Pancreas (tissue), 10 donors: ENCODE measurements around the gene ATPAF1. TPM values are rescaled to one million over a fixed set of nuclear protein-coding genes. Genes with fewer than 3 reads are reported as not detected.
A peak's percentile ranks its signal among the peaks of the same experiment; 100 is the strongest.

ENCODE experiments used
- ATAC-seq, 4 donors: fragments of 200-7000 bp; cut with Tn5 transposase; one replicate each; pipeline versions ENCODE4 v1.8.0 to v1.9.1; 2020; ENCODE audit warnings: mild to moderate bottlenecking in 4 of 4, moderate library complexity in 4 of 4
- DNase-seq, 6 donors: peaks; one replicate each; pipeline ENCODE4 v3.0.0-alpha.2; 2020
- FAIRE-seq: peaks from 2 replicates; lab custom pipeline; 2012; peaks lifted over from hg19 to GRCh38; lab: Jason Lieb, UNC
- H3K27ac ChIP-seq, 4 donors: fragments of 200-600 bp; sonication (generic); 1 replicate in 3 of 4; 2 replicates in 1 of 4; pipeline versions ENCODE4 v1.5.0 to v1.8.0; 2020
- H3K27me3 ChIP-seq, 4 donors: fragments of 200-600 bp; one replicate each; pipeline ENCODE4 v1.8.0; 2021
- H3K36me3 ChIP-seq, 3 donors: fragments of 200-600 bp; sonication (generic) in 1 of 3; one replicate each; pipeline versions ENCODE4 v1.5.0 to v1.8.0; 2020 to 2021
- H3K4me1 ChIP-seq, 3 donors: fragments of 200-600 bp; one replicate each; pipeline ENCODE4 v1.8.0; 2021
- H3K4me3 ChIP-seq, 4 donors: fragments of 200-600 bp; sonication (generic) in 2 of 4; one replicate each; pipeline versions ENCODE4 v1.5.0 to v1.8.0; 2020 to 2021
- H3K9me3 ChIP-seq, 4 donors: fragments of 200-600 bp; one replicate each; pipeline ENCODE4 v1.8.0; 2021
- CTCF ChIP-seq, 4 donors: fragments of 200-600 bp; sonication (generic) in 3 of 4; IDR thresholded peaks; one replicate each; pipeline versions ENCODE4 v1.5.0 to v1.8.0; 2021; ENCODE audit warnings: antibody characterized with exemption in 4 of 4
- WGBS, 2 donors: extraction: QIAGEN DNeasy Blood & Tissue Kit; methylation state at CpG; one replicate each; pipeline ENCODE4 v1.1.7; 2013; 5-methylcytosine and 5-hydroxymethylcytosine counted together
- intact Hi-C, 3 donors: fragments of 100-400 bp; cut with DNase I; formaldehyde crosslinking; loops; one replicate each; pipeline versions ENCODE4 v1.11.1 to v1.14.2; 2022
- polyA plus RNA-seq, 2 donors: library from polyadenylated mRNA; stranded (reverse); fragments of 200-250 nt; gene quantifications; one replicate each; pipeline ENCODE4 v1.2.3, GENCODE V29; 2013
- total RNA-seq, 6 donors: library from RNA; stranded (reverse); fragmentation: NEBNext Ultra II Directional in 4 of 6; extraction: Animal tissue kit (Norgen Biotek cat#: 25700) in 4 of 6; gene quantifications; one replicate each; pipeline versions ENCODE4 v1.2.1 to v1.2.4, GENCODE V29; 2021 to 2023
- donor health status: healthy with polysubstance abuse.
- donor health status: DM: no; HTN: no; CAD: no; lungs with moderate emphysema.
- donor health status: DM: no; HTN: no; CAD: no.
- donor health status: control.
- donor health status: control.
- donor health status: Bipolar disorder and iron deficiency.
- donor health status: DM: yes; HTN: yes; CAD: no.
- donor health status: DM: no; HTN: no; CAD: no.
- donor health status: DM: no; HTN: no; CAD: no.
- donor health status: DM: yes; HTN: yes; CAD: no.

Gene ATPAF1
- total and polyA plus RNA-seq, 8 donors = 18.1 to 23.3 (median 21.5) TPM

GRCh38 chr1:46647611-46648010 is 20.6 kb downstream of the ATPAF1 start:
- H3K36me3 ChIP-seq = peaks cover 0 to 14% (median 0%) of the 10 kb centered on the region in 3 donors
- TF ChIP-seq CTCF (IDR thresholded peaks at IDR 0.05) = no peak
- no peak for FAIRE-seq
- H3K4me1 ChIP-seq = peaks cover 0 to 17% (median 8%) of the 10 kb centered on the region in 3 donors
- intact Hi-C loops = no loop called here
- no peaks in the 10 kb centered on the region for H3K27me3 ChIP-seq
- ATAC-seq = no peak
- 96 to 97% methylated on average over 3 of the region's 3 CpGs for WGBS, 2 donors
- DNase-seq = no peak
- no peak overlapping the region for H3K4me3 ChIP-seq
- no peaks in the 10 kb centered on the region for H3K9me3 ChIP-seq
- H3K27ac ChIP-seq = no peak overlapping the region

- DNase-seq = no peak
- ATAC-seq = no peak
- WGBS, 2 donors = 94 to 96% methylated on average over 2 of the region's 2 CpGs
- intact Hi-C loops = no loop called here
- no peaks in the 10 kb centered on the region for H3K9me3 ChIP-seq
- H3K27me3 ChIP-seq = no peaks in the 10 kb centered on the region
- no peak for TF ChIP-seq CTCF (IDR thresholded peaks at IDR 0.05)
- H3K4me1 ChIP-seq = peaks cover 0 to 17% (median 8%) of the 10 kb centered on the region in 3 donors
- no peak for FAIRE-seq
- H3K36me3 ChIP-seq = peaks cover 0 to 10% (median 0%) of the 10 kb centered on the region in 3 donors
- no peak overlapping the region for H3K27ac ChIP-seq
- H3K4me3 ChIP-seq = no peak overlapping the region
Measured at GRCh38 chr1:46646844-46647243, 21.3 kb downstream of the ATPAF1 start.

GRCh38 chr1:46646331-46646730 is 21.8 kb downstream of the ATPAF1 start:
- ATAC-seq (no peak), FAIRE-seq (no peak), DNase-seq (no peak)
- no peak for TF ChIP-seq CTCF (IDR thresholded peaks at IDR 0.05)
- Histone ChIP-seq H3K4me3 (no peak overlapping the region), H3K9me3 (no peaks in the 10 kb centered on the region), H3K27ac (no peak overlapping the region), H3K36me3 (peaks cover 0 to 10% (median 0%) of the 10 kb centered on the region in 3 donors), H3K27me3 (no peaks in the 10 kb centered on the region), H3K4me1 (peaks cover 0 to 17% (median 8%) of the 10 kb centered on the region in 3 donors)
- WGBS, 2 donors = 77 to 89% methylated on average over 1 of the region's 1 CpG
- intact Hi-C loops = no loop called here

- no peaks in the 10 kb centered on the region for H3K27me3 ChIP-seq
- H3K36me3 ChIP-seq = peaks cover 0 to 10% (median 0%) of the 10 kb centered on the region in 3 donors
- no peak for FAIRE-seq
- ATAC-seq = no peak
- H3K27ac ChIP-seq = no peak overlapping the region
- no peak for DNase-seq
- no peaks in the 10 kb centered on the region for H3K9me3 ChIP-seq
- 95 to 96% methylated on average over 4 of the region's 4 CpGs for WGBS, 2 donors
- peaks cover 0 to 17% (median 8%) of the 10 kb centered on the region in 3 donors for H3K4me1 ChIP-seq
- intact Hi-C loops = no loop called here
- H3K4me3 ChIP-seq = no peak overlapping the region
- TF ChIP-seq CTCF (IDR thresholded peaks at IDR 0.05) = no peak
Measured at GRCh38 chr1:46645815-46646214, 22.3 kb downstream of the ATPAF1 start.

GRCh38 chr1:46643368-46643775 is 24.8 kb downstream of the ATPAF1 start:
- DNase-seq = no peak
- intact Hi-C loops = no loop called here
- Histone ChIP-seq H3K36me3 (no peaks in the 10 kb centered on the region), H3K9me3 (no peaks in the 10 kb centered on the region), H3K27ac (peak overlapping the region in 1 of 4 donors; percentile 17), H3K4me3 (no peak overlapping the region), H3K27me3 (no peaks in the 10 kb centered on the region), H3K4me1 (peaks cover 0 to 23% (median 17%) of the 10 kb centered on the region in 3 donors)
- TF ChIP-seq CTCF (IDR thresholded peaks at IDR 0.05) = no peak
- peak; percentile 45 for FAIRE-seq
- peak in 3 of 4 donors; percentile 75 to 81 (median 81) for ATAC-seq
